GM23338 (cell line): Measurements from ENCODE around the gene MBD3L4. TPM values are rescaled to one million over a fixed set of nuclear protein-coding genes. Genes with fewer than 3 reads are reported as not detected.

ENCODE experiments used
- ATAC-seq: fragments of 200-7000 bp; cut with Tn5 transposase; 3 replicates; pipeline ENCODE4 v1.9.1; 2020
- DNase-seq: peaks from one replicate; pipeline ENCODE4 v3.0.0-alpha.2; 2015; ENCODE audit warnings: low spot score
- H2AFZ ChIP-seq: fragments of 200-600 bp; sonication (generic); 2 replicates; pipeline ENCODE4 v1.8.0; 2016; ENCODE audit warnings: antibody characterized with exemption, mild to moderate bottlenecking, moderate library complexity
- H3F3A ChIP-seq: fragments of 200-600 bp; sonication (generic); replicated peaks from 2 replicates; pipeline ENCODE4 v1.8.0; 2017; ENCODE audit warnings: antibody characterized with exemption, mixed run types, low read depth
- H3K27ac ChIP-seq: fragments of 200-600 bp; sonication (generic); 2 replicates; pipeline ENCODE4 v1.6.1; 2016; ENCODE audit warnings: low read depth
- H3K27me3 ChIP-seq: fragments of 200-600 bp; sonication (generic); 2 replicates; pipeline ENCODE4 v1.8.0; 2016; ENCODE audit warnings: mild to moderate bottlenecking, mixed run types, moderate library complexity; ENCODE audit not compliant: insufficient read depth
- H3K36me3 ChIP-seq: fragments of 200-600 bp; sonication (generic); 2 replicates; pipeline ENCODE4 v1.8.0; 2016; ENCODE audit warnings: mild to moderate bottlenecking; ENCODE audit not compliant: insufficient read depth
- H3K4me1 ChIP-seq: fragments of 200-600 bp; sonication (generic); 2 replicates; pipeline ENCODE4 v1.8.0; 2016; ENCODE audit warnings: mild to moderate bottlenecking, moderate library complexity; ENCODE audit not compliant: insufficient read depth
- H3K4me2 ChIP-seq: fragments of 200-600 bp; sonication (generic); 2 replicates; pipeline ENCODE4 v1.7.1; 2017; ENCODE audit warnings: mixed run types
- H3K4me3 ChIP-seq: fragments of 200-600 bp; sonication (generic); 2 replicates; pipeline ENCODE4 v1.6.1; 2016; ENCODE audit warnings: mixed run types
- H3K79me2 ChIP-seq: fragments of 200-600 bp; sonication (generic); replicated peaks from 2 replicates; pipeline ENCODE4 v1.8.0; 2017; ENCODE audit warnings: mild to moderate bottlenecking; ENCODE audit not compliant: insufficient read depth
- H3K9me2 ChIP-seq: fragments of 200-600 bp; sonication (generic); 2 replicates; pipeline ENCODE4 v1.8.0; 2017; ENCODE audit not compliant: insufficient read depth
- H4K20me1 ChIP-seq: fragments of 200-600 bp; sonication (generic); replicated peaks from 2 replicates; pipeline ENCODE4 v1.8.0; 2017; ENCODE audit warnings: mild to moderate bottlenecking; ENCODE audit not compliant: insufficient read depth
- H3K27ac Mint-ChIP-seq: 2 replicates; pipeline ENCODE4 v1.8.0; 2020; ENCODE audit warnings: inconsistent platforms, mild to moderate bottlenecking, moderate library complexity, mixed read lengths
- H3K27me3 Mint-ChIP-seq: 3 replicates; pipeline ENCODE4 v1.8.0; 2022; ENCODE audit warnings: low read depth, mild to moderate bottlenecking, moderate library complexity, mixed read lengths, inconsistent platforms; ENCODE audit not compliant: insufficient read depth, poor library complexity
- H3K36me3 Mint-ChIP-seq: 3 replicates; pipeline ENCODE4 v1.8.0; 2021; ENCODE audit warnings: low read depth, mild to moderate bottlenecking, inconsistent platforms, moderate library complexity, mixed read lengths
- H3K4me1 Mint-ChIP-seq: 3 replicates; pipeline ENCODE4 v1.8.0; 2020; ENCODE audit warnings: mild to moderate bottlenecking, inconsistent platforms, mixed read lengths
- H3K4me3 Mint-ChIP-seq: 3 replicates; pipeline ENCODE4 v1.8.0; 2021; ENCODE audit warnings: moderate library complexity, mild to moderate bottlenecking, inconsistent platforms, mixed read lengths
- H3K9me3 Mint-ChIP-seq: 3 replicates; pipeline ENCODE4 v1.8.0; 2020; ENCODE audit warnings: moderate library complexity, mild to moderate bottlenecking, inconsistent platforms, mixed read lengths
- CREB1 ChIP-seq: fragments of 250-450 bp; sonication (Bioruptor Pico); IDR thresholded peaks from 2 replicates; pipeline ENCODE4 v1.5.0; 2020; ENCODE audit warnings: low read depth, mild to moderate bottlenecking, moderate library complexity
- EZH2 ChIP-seq: fragments of 200-600 bp; sonication (generic); IDR thresholded peaks from one replicate; pipeline ENCODE4 v1.8.0; 2017; ENCODE audit warnings: antibody characterized with exemption, mild to moderate bottlenecking, low read depth; ENCODE audit not compliant: unreplicated experiment
- EZH2phosphoT487 ChIP-seq: fragments of 200-600 bp; sonication (generic); IDR thresholded peaks from one replicate; pipeline ENCODE4 v1.8.1; 2018; ENCODE audit warnings: antibody characterized with exemption; ENCODE audit not compliant: unreplicated experiment
- JUNB ChIP-seq: IDR thresholded peaks from one replicate; pipeline ENCODE4 v1.6.1; 2016; ENCODE audit warnings: antibody characterized with exemption; ENCODE audit not compliant: unreplicated experiment
- NANOG ChIP-seq: IDR thresholded peaks from 2 replicates; pipeline ENCODE4 v1.6.1; 2016; ENCODE audit warnings: antibody characterized with exemption, borderline replicate concordance
- POLR2AphosphoS5 ChIP-seq: IDR thresholded peaks from 2 replicates; pipeline ENCODE4 v1.6.1; 2016; ENCODE audit warnings: antibody characterized with exemption, low read depth
- ZNF114 ChIP-seq: fragments of 250-450 bp; sonication (Bioruptor Pico); IDR thresholded peaks from 2 replicates; pipeline ENCODE4 v1.5.0; 2020; ENCODE audit warnings: mild to moderate bottlenecking, moderate library complexity
- ZNF331 ChIP-seq: fragments of 250-450 bp; sonication (Bioruptor Pico); IDR thresholded peaks from 2 replicates; pipeline ENCODE4 v1.5.0; 2020; ENCODE audit warnings: low read depth, mild to moderate bottlenecking, moderate library complexity
- polyA plus RNA-seq: library from polyadenylated mRNA; unstranded; fragments of >200 nt; fragmentation: Nextera tagmentation; extraction: Ambion mirVana; gene quantifications from 2 replicates; pipeline ENCODE4 v1.2.1, GENCODE V29; 2016
- total RNA-seq: library from RNA; depleted of rRNA; stranded (reverse); fragments of >200 nt; shearing (Covaris generic); gene quantifications from 2 replicates; pipeline ENCODE4 v1.2.3, GENCODE V29; 2014
- TF ChIP-seq, protein P1 (sequence below): IDR thresholded peaks from 2 replicates; pipeline ENCODE4 v1.6.1; 2016; ENCODE audit warnings: antibody characterized with exemption
- TF ChIP-seq, protein P2 (sequence below): IDR thresholded peaks from one replicate; pipeline ENCODE4 v1.6.1; 2018; ENCODE audit warnings: antibody characterized with exemption; ENCODE audit not compliant: unreplicated experiment
- TF ChIP-seq, protein P3 (sequence below), 2 experiments: fragments of 200-600 bp in 1 of 2; sonication (generic) in 1 of 2; conservative IDR thresholded peaks; 2 replicates each; pipeline versions ENCODE4 v1.5.1 to v1.6.1; 2016 to 2017; ENCODE audit warnings: antibody characterized with exemption in 2 of 2, low read depth in 2 of 2, mild to moderate bottlenecking in 2 of 2, moderate library complexity in 1 of 2

Gene MBD3L4
- total and polyA plus RNA-seq, 2 experiments from 2014 or later, result not detected

DNA sequence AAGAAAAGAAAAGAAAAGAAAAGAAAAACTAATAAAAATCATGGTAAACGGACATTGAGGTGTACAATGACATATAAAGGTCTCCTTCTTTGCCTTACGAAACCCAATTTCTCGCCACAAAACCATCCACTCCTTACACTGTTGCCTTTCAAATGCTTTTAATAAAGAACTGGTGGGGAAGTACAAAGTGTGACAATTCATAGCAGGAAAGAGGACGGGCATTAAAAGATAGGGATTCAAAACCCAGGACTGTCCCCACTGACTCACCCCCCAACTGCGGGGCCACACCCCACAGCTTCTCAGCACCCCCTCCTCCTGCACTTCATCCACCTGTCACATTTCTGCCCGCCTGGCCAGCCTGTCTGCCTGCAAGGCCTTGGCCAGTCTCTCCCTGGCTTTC, 21.2 kb downstream of the MBD3L4 start:
- DNase-seq (no peak), ATAC-seq (no peak)
- no peak overlapping the region for H3K4me3 Mint-ChIP-seq
- Histone ChIP-seq H3K4me3 (no peak overlapping the region), H3K4me2 (no peak overlapping the region), H3K27me3 (no peaks in the 10 kb centered on the region), H3F3A (no peaks in the 10 kb centered on the region), H3K9me2 (no peaks in the 10 kb centered on the region), H3K4me1 (no peaks in the 10 kb centered on the region), H3K27ac (no peak overlapping the region), H4K20me1 (no peaks in the 10 kb centered on the region), H3K79me2 (no peaks in the 10 kb centered on the region), H2AFZ (no peak overlapping the region), H3K36me3 (peaks cover 6% of the 10 kb centered on the region; the same call in 1 of the 2 replicates)
- H3K27ac Mint-ChIP-seq, result no peak overlapping the region
- H3K27me3 Mint-ChIP-seq, result no peaks in the 10 kb centered on the region
- H3K36me3 Mint-ChIP-seq, result peaks cover 17% of the 10 kb centered on the region; the same call in 1 of the 3 replicates
- H3K9me3 Mint-ChIP-seq, result peaks cover 46% of the 10 kb centered on the region
- no peaks in the 10 kb centered on the region for H3K4me1 Mint-ChIP-seq
- TF ChIP-seq, protein P1, sequence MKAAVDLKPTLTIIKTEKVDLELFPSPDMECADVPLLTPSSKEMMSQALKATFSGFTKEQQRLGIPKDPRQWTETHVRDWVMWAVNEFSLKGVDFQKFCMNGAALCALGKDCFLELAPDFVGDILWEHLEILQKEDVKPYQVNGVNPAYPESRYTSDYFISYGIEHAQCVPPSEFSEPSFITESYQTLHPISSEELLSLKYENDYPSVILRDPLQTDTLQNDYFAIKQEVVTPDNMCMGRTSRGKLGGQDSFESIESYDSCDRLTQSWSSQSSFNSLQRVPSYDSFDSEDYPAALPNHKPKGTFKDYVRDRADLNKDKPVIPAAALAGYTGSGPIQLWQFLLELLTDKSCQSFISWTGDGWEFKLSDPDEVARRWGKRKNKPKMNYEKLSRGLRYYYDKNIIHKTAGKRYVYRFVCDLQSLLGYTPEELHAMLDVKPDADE, result no peak
- TF ChIP-seq CREB1 (CRISPR knock-in tag) (no peak), ZNF114 (no peak), ZNF331 (no peak), EZH2phosphoT487 (no peak), JUNB (no peak)
- TF ChIP-seq, protein P2, sequence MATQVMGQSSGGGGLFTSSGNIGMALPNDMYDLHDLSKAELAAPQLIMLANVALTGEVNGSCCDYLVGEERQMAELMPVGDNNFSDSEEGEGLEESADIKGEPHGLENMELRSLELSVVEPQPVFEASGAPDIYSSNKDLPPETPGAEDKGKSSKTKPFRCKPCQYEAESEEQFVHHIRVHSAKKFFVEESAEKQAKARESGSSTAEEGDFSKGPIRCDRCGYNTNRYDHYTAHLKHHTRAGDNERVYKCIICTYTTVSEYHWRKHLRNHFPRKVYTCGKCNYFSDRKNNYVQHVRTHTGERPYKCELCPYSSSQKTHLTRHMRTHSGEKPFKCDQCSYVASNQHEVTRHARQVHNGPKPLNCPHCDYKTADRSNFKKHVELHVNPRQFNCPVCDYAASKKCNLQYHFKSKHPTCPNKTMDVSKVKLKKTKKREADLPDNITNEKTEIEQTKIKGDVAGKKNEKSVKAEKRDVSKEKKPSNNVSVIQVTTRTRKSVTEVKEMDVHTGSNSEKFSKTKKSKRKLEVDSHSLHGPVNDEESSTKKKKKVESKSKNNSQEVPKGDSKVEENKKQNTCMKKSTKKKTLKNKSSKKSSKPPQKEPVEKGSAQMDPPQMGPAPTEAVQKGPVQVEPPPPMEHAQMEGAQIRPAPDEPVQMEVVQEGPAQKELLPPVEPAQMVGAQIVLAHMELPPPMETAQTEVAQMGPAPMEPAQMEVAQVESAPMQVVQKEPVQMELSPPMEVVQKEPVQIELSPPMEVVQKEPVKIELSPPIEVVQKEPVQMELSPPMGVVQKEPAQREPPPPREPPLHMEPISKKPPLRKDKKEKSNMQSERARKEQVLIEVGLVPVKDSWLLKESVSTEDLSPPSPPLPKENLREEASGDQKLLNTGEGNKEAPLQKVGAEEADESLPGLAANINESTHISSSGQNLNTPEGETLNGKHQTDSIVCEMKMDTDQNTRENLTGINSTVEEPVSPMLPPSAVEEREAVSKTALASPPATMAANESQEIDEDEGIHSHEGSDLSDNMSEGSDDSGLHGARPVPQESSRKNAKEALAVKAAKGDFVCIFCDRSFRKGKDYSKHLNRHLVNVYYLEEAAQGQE, result no peak

DNA sequence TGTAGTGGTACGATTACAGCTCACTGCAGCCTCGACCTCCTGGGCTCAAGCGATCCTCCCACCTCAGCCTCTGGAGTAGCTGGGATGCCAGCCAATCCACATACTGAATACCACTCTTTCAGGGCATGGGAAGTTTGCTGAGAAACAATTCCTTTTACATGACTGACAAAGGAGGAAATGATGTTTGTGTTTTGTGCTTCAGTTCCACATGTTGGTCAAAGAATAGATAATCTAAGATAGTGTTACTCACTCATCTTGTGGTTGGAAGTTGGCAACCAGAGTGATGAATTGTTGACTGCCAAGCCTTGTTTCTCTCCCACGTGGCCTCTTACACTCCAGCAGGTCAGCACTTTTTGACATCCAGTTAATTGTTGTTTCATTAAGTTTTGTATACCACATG, 26.3 kb downstream of the MBD3L4 start:
- Mint-ChIP-seq H3K4me3 (no peak overlapping the region), H3K4me1 (no peaks in the 10 kb centered on the region), H3K27me3 (peaks cover 2% of the 10 kb centered on the region), H3K27ac (no peak overlapping the region), H3K36me3 (peaks cover 34% of the 10 kb centered on the region; the same call in 2 of the 3 replicates), H3K9me3 (peaks cover 89% of the 10 kb centered on the region)
- no peak overlapping the region for H3K27ac ChIP-seq
- no peak overlapping the region for H3K4me3 ChIP-seq
- H3K9me2 ChIP-seq, result no peaks in the 10 kb centered on the region
- no peaks in the 10 kb centered on the region for H3K79me2 ChIP-seq
- no peak overlapping the region for H3K4me2 ChIP-seq
- no peaks in the 10 kb centered on the region for H4K20me1 ChIP-seq
- peaks cover 6% of the 10 kb centered on the region; the same call in 1 of the 2 replicates for H3K36me3 ChIP-seq
- no peak overlapping the region for H2AFZ ChIP-seq
- no peak for DNase-seq
- H3F3A ChIP-seq, result no peaks in the 10 kb centered on the region
- H3K27me3 ChIP-seq, result no peaks in the 10 kb centered on the region
- H3K4me1 ChIP-seq, result no peaks in the 10 kb centered on the region
- ATAC-seq, result no peak
- TF ChIP-seq, protein P1, result no peak
- TF ChIP-seq, protein P3, sequence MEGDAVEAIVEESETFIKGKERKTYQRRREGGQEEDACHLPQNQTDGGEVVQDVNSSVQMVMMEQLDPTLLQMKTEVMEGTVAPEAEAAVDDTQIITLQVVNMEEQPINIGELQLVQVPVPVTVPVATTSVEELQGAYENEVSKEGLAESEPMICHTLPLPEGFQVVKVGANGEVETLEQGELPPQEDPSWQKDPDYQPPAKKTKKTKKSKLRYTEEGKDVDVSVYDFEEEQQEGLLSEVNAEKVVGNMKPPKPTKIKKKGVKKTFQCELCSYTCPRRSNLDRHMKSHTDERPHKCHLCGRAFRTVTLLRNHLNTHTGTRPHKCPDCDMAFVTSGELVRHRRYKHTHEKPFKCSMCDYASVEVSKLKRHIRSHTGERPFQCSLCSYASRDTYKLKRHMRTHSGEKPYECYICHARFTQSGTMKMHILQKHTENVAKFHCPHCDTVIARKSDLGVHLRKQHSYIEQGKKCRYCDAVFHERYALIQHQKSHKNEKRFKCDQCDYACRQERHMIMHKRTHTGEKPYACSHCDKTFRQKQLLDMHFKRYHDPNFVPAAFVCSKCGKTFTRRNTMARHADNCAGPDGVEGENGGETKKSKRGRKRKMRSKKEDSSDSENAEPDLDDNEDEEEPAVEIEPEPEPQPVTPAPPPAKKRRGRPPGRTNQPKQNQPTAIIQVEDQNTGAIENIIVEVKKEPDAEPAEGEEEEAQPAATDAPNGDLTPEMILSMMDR (conservative IDR thresholded peaks at IDR 0.05; ENCODE audit: low read depth in 2 of 2), result no peak
- TF ChIP-seq POLR2AphosphoS5 (no peak), EZH2phosphoT487 (no peak), NANOG (no peak), JUNB (no peak), EZH2 (no peak)
